ENCODE measurements around the gene PPP1R15A.
A peak's percentile ranks its signal among the peaks of the same experiment; 100 is the strongest.
"Not testable (repeated sequence)": the region's sequence is repeated elsewhere in the genome, so short reads cannot be mapped to it uniquely, and the experiment has no call there.

PPP1R15A gene

GRCh38 chr19:48859711-48860572 is 12.3 kb upstream of the PPP1R15A start:
- no peak for DNase-seq (ENCODE audit: low read depth)

DNA sequence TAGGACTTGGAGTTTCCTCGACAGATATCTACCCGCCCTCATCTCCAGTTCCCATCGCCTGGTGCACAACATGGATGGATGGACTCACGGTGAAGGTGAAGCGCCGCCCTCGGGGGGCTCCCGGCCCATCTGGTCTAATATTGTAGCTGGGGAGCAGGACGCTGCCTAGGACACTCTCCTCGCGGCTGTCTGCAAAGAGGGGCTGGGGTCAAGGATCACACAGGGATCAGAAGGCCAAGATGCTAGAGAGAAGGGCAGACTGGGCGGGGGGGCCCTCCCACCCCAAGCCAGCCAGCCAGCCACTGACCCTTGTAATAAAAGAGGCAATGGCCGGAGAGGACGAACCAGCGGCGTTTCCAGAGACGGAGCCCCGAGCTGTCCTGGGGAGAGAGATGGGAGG is 10.9 kb upstream of the PPP1R15A start:
- DNase-seq (ENCODE audit: low read depth) = no peak

DNA sequence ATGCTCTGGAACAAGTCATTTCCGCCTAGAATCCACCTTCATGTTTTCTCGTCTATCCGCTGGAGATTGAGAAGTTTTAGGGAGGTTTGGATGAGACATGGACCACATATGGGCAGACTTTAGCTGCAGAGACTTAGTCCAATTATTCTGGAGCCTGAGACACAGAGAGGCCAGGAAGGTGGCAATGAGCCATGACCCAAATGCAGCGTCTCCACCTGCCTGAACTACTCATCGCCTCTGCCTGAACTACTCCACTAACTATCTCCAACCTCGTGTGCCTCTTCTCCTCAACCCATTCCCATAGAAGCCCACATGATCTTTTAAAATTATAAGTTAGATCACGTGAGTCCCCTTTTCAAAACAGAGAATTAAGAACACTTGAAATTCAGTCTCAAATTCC is 9.4 kb upstream of the PPP1R15A start:
- no peak for DNase-seq (ENCODE audit: low read depth)

DNA sequence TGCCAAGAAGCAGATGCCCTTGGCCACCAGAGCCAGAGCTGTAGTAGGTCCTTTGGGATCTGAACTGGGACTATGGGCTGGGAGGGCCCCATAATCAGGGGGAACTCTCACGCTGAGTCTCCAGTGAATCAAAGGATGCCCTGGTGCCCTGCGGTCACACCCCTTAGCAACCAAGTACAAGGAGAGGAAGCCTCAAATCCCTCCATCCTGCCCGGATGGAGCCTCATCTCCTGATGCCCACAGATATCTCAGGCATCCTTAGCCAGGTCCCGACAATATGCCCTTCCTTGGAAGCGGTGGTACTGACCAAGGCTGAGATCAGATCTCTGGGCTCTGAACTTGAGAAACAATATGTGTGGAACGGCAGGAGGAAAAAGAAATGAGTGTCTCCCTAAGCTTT is 5.5 kb upstream of the PPP1R15A start:
- no peak for DNase-seq (ENCODE audit: low read depth)

DNA sequence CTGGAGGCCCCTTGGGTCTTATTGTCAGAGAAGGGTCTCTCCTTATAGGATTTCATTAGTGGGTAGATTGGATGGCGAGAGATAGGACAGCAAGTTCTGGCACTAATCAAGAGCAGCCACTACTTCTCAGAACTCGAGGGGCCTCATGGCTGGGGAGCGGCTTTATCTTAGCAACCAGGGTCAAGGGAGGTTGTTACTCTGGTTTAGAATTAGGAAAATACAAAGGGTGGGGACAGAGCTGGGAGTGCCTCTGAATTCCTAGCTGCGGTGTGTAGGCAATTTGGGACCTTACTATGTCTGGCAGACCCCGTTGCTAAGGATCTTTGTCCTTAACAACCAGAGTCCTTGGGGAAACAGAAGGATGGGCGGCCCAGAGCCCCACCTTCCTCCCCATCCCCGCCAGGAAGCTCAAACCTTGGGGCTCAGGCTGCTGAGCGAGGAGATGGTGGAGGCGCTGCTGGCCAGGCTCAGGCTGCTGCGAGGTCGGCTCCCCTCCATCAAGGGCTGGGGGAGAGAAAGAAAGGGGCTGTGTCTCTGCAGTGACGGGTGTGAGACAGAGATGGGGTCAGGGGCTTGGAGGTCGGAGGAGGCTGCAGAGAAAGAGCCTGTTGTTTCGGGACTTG is 5.0 kb upstream of the PPP1R15A start:
- DNase-seq (ENCODE audit: low read depth) = no peak

- no peak for DNase-seq (ENCODE audit: low read depth)
Measured at GRCh38 chr19:48867746-48868113, 4.5 kb upstream of the PPP1R15A start.

DNA sequence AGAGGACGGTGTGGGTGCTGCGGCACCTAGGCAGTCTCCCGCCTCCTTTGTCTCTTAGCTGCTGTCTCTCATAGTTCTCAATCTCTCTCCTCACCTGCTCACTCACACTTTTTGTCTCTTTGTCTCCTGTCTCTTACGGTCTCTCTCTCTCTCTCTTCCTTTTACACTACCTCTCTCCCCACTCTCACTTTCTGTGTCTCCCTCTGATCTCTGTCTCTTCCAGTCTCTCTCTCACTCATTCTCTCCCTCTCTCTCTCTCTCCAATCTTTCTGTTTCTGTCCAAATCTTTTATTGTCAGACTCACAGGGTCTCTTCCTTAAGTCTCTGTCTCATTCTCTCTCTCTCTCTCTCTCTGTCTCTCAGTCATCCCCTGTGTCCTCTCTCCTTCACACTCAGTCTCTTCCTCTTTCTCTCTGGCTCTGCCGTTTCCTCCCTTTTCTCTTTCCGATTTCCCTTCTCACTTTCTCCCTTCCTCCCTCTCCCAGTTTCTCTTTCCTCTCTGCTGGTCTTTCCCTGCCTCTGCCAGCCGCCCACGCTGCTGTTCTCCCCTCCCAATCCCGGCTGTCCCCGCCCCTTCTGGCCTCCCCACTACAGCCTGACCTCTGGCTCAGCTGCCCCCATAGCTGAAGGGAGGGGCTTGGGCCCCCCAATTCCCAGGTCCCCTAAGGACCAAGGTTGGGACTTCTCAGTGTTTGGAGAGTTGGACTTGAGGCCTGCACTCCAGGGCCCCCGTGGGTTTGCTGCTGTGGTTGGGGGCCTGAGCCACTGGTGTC is 3.9 kb upstream of the PPP1R15A start, which contains the start of gene PLEKHA4:
TSS of gene PLEKHA4 (minus strand) at position 504 of the 773 bp plus-strand sequence. CDS start 997 bp downstream, outside the sequence.
- DNase-seq (ENCODE audit: low read depth) = no peak

DNA sequence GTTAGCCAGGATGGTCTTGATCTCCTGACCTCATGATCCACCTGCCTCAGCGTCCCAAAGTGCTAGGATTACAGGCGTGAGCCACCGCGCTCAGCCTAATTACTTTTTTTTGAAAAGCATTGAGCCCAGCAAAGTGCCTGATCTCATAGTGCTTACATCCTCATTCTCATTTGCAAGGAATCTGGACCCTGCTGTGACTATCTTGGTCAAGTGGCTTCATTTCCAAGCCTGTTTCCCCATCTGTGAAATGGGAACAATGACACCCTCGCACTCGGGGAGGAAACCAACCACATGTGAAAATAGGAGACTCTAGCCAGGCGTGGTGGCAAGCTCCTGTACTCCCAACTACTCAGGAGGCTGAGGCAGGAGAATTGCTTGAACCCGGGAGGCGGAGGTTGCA is 2.2 kb upstream of the PPP1R15A start:
- no peak for DNase-seq (ENCODE audit: low read depth)

DNA sequence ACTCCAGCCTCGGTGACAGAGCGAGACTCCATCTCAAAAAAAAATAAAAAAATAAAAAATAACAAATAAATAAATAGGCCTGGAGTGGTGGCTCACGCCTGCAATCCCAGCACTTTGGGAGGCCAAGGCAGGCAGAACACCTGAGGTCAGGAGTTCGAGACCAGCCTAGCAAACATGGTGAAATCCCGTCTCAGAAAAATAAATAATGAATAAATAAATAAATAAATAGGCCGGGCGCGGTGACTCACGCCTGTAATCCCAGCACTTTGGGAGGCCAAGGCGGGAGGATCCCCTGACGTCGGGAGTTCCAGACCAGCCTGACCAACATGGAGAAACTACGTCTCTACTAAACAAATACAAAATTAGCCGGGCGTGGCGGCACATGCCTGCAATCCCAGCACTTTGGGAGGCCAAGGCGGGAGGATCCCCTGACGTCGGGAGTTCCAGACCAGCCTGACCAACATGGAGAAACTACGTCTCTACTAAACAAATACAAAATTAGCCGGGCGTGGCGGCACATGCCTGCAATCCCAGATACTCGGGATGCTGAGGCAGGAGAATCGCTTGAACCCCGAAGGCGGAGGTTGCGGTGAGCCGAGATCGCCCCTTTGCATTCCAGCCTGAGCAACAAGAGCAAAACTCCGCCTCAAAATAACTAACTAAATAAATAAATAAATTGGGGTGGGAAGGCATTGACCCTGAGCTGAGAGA is 595 bp upstream of the PPP1R15A start:
- not testable (repeated sequence) for DNase-seq (ENCODE audit: low read depth)

DNA sequence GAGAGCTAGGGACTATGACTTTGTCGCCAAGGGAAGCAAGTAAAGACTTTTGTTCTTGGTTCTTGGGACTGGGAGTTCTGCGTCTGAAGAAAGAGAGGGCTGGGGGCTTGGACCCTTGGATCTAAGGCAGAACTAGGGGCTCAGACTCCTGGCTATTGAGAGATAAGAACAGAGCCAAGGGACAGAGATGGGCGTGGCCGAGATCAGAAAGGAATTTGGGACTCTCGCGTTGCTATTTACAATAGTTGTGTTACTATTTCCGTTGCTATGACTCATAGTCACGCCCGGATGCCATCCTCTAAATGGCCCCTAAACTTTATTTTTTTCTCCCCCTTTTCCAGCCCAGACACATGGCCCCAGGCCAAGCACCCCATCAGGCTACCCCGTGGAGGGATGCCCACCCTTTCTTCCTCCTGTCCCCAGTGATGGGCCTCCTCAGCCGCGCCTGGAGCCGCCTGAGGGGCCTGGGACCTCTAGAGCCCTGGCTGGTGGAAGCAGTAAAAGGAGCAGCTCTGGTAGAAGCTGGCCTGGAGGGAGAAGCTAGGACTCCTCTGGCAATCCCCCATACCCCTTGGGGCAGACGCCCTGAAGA is 759 bp downstream of the PPP1R15A start:
- DNase-seq (ENCODE audit: low read depth) = peak; percentile 71

DNA sequence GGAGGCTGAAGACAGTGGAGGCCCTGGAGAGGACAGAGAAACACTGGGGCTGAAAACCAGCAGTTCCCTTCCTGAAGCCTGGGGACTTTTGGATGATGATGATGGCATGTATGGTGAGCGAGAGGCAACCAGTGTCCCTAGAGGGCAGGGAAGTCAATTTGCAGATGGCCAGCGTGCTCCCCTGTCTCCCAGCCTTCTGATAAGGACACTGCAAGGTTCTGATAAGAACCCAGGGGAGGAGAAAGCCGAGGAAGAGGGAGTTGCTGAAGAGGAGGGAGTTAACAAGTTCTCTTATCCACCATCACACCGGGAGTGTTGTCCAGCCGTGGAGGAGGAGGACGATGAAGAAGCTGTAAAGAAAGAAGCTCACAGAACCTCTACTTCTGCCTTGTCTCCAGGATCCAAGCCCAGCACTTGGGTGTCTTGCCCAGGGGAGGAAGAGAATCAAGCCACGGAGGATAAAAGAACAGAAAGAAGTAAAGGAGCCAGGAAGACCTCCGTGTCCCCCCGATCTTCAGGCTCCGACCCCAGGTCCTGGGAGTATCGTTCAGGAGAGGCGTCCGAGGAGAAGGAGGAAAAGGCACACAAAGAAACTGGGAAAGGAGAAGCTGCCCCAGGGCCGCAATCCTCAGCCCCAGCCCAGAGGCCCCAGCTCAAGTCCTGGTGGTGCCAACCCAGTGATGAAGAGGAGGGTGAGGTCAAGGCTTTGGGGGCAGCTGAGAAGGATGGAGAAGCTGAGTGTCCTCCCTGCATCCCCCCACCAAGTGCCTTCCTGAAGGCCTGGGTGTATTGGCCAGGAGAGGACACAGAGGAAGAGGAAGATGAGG is 1.5 kb downstream of the PPP1R15A start:
- DNase-seq (ENCODE audit: low read depth) = no peak

- DNase-seq (ENCODE audit: low read depth) = no peak
Measured at GRCh38 chr19:48874303-48875135, 2.3 kb downstream of the PPP1R15A start.

- peak; percentile 39 for DNase-seq (ENCODE audit: low read depth)
Measured at GRCh38 chr19:48876043-48876981, 4.1 kb downstream of the PPP1R15A start.

DNA sequence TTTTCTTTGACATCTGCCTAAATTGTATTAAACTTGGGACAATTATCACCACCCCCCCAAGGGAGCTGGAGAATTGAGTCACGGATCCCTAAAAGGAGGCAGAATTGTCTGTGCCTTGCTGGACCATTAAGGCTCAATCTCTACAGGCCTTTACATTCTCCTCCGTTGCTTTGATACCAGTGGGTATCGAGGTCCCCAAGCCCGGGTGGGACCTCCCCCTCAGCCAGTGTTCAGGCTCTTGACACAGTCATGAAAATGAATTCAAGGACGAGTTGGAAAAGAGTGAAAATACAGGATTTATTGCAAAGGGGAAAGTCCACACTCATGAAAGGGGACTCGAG is 5.6 kb downstream of the PPP1R15A start:
- DNase-seq (ENCODE audit: low read depth) = no peak

- DNase-seq (ENCODE audit: low read depth) = no peak
Measured at GRCh38 chr19:48878196-48879024, 6.2 kb downstream of the PPP1R15A start.

DNA sequence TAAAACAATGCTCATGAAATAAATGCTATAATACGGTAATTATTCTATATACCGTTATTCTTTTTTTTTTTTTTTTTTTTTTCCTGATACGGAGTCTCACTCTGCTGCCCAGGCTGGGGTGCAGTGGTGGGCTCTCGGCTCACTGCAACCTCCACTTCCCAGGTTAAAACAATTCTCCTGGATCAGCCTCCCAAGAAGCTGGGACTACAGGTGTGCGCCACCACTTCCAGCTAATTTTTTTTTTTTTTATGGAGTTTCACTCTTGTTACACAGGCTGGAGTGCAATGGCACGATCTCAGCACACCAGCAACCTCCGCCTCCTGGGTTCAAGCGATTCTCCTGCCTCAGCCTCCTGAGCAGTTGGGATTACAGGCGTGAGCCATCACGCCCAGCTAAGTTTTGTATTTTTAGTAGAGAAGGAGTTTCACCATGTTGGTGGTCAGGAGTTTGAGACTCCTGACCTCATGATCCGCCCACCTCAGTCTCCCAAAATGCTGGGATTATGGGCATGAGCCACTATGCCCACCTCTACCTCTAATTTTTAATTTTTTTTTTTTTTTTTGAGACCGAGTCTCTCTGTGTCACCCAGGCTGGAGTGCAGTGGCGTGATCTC is 6.9 kb downstream of the PPP1R15A start:
- no peak for DNase-seq (ENCODE audit: low read depth)

DNA sequence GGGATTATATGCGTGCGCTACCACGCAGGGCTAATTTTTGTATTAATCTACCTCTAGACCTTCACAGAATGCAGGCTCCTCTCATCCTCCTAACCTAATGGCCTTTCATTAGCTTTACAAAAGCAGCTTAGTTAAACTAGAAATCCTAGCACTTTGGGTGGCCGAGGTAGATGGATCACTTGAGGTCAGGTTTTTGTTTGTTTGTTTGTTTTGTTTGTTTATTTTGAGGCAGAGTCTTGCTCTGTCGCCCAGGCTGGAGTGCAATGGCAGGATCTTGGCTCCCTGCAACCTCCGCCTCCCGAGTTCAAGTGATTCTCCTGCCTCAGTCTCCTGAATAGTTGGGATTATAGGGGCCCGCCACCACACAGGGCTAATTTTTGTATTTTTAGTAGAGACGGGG is 7.5 kb downstream of the PPP1R15A start:
- not testable (repeated sequence) for DNase-seq (ENCODE audit: low read depth)

All from T-helper 22 cell (primary cell).